ENCODE measurements around the gene PIP4P1. TPM values are rescaled to one million over a fixed set of nuclear protein-coding genes. Genes with fewer than 3 reads are reported as not detected.

Gene PIP4P1
- total and polyA plus RNA-seq, 9 donors, result 11.8 to 32.9 (median 25.2) TPM

- H3K27me3 ChIP-seq, result no peaks in the 10 kb centered on the region
- no peaks in the 10 kb centered on the region for H3K36me3 ChIP-seq
- no peak overlapping the region for H3K27ac ChIP-seq
- TF ChIP-seq POLR2A (IDR thresholded peaks at IDR 0.05) (no peak), CTCF (IDR thresholded peaks at IDR 0.05) (no peak), EP300 (IDR thresholded peaks at IDR 0.05) (no peak)
- no peaks in the 10 kb centered on the region for H3K9me3 ChIP-seq
- DNase-seq, result no peak
- intact Hi-C loops (cut with DNase I), result no loop called here
- H3K4me3 ChIP-seq, result no peak overlapping the region
- 72 to 78% (median 73%) methylated on average over 8 of the region's 8 CpGs for WGBS, 3 donors
- no peaks in the 10 kb centered on the region for H3K4me1 ChIP-seq (ENCODE audit: insufficient read depth)
Measured at GRCh38 chr14:20494935-20495766, 33.9 kb upstream of the PIP4P1 start.

DNA sequence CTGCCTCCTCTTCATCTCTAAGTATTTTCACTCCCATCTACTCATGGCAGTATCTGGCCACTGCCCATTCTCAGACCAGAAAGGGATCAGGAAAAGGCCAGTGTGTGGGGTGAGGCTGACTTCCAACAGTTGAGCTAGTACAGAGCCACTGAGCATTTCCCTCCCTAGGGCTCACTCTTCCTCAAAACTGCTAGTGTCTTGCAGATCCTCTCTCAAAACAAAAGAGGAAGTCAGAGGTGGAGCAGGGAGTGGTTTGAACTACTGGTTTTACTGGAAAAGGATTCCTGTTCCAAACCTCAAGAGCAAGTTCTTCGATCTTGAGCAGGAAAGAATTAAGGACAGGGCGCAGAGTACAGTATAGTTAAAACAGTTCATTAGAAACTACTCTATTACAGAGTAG, 32.4 kb upstream of the PIP4P1 start:
- Histone ChIP-seq H3K4me3 (no peak overlapping the region), H3K27ac (no peak overlapping the region), H3K27me3 (no peaks in the 10 kb centered on the region), H3K36me3 (no peaks in the 10 kb centered on the region), H3K4me1 (ENCODE audit: insufficient read depth) (no peaks in the 10 kb centered on the region), H3K9me3 (no peaks in the 10 kb centered on the region)
- DNase-seq, result no peak
- WGBS, 3 donors, result 39 to 90% (median 66%) methylated on average over 2 of the region's 2 CpGs
- intact Hi-C loops (cut with DNase I), result no loop called here
- TF ChIP-seq CTCF (IDR thresholded peaks at IDR 0.05) (no peak), POLR2A (IDR thresholded peaks at IDR 0.05) (no peak), EP300 (IDR thresholded peaks at IDR 0.05) (no peak)

DNA sequence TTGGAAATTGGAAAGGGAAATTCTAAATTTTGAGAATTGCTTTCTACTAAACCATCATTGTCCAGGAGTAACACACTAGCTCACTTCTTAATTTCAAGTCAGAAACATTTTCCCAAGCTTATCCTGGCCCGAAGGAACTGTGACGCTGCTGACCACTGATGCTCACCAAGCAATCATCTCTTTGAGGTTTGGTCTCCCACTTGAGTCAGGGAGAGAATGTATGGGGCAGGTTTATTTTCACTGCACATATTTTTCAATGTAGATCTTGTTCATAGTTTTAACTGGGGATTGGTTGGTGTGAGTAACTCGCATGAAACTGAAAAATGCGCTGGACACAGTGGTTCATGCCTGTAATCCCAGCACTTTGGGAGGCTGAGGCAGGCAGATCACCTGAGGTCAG, 31.3 kb upstream of the PIP4P1 start:
- no peak for TF ChIP-seq POLR2A (IDR thresholded peaks at IDR 0.05)
- TF ChIP-seq CTCF (IDR thresholded peaks at IDR 0.05), result no peak
- TF ChIP-seq EP300 (IDR thresholded peaks at IDR 0.05), result no peak
- 91 to 96% (median 94%) methylated on average over 4 of the region's 4 CpGs for WGBS, 3 donors

DNA sequence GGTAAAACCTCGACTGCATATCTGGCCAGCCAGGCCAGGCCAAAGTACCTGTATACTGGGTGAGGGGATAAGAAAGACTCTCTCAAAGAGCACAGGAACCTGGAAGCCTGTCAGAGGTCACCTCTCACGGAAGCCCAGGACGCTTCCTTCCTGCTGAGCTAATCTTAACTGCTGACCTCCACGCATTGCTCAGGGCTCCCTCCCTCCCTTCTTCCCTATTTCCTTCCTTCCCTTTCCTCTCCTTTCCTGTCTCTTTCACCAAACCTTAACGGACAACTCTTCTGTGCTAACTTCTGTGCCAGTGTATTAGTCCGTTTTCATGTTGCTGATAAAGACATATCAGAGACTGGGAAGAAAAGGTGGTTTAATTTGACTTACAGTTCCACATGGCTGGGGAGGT, 29.3 kb upstream of the PIP4P1 start:
- H3K4me3 ChIP-seq, result no peak overlapping the region
- no peaks in the 10 kb centered on the region for H3K9me3 ChIP-seq
- no peaks in the 10 kb centered on the region for H3K4me1 ChIP-seq (ENCODE audit: insufficient read depth)
- 35 to 52% (median 46%) methylated on average over 6 of the region's 6 CpGs for WGBS, 3 donors
- TF ChIP-seq POLR2A (IDR thresholded peaks at IDR 0.05) (no peak), EP300 (IDR thresholded peaks at IDR 0.05) (no peak), CTCF (IDR thresholded peaks at IDR 0.05) (no peak)
- no peak for DNase-seq
- no peaks in the 10 kb centered on the region for H3K27me3 ChIP-seq
- no peaks in the 10 kb centered on the region for H3K36me3 ChIP-seq
- no peak overlapping the region for H3K27ac ChIP-seq
- intact Hi-C loops (cut with DNase I), result no loop called here

More for the DNA sequence above, 31.3 kb upstream of the PIP4P1 start:
- intact Hi-C loops (cut with DNase I), result no loop called here
- Histone ChIP-seq H3K9me3 (no peaks in the 10 kb centered on the region), H3K27ac (no peak overlapping the region), H3K4me1 (ENCODE audit: insufficient read depth) (no peaks in the 10 kb centered on the region), H3K27me3 (no peaks in the 10 kb centered on the region), H3K4me3 (no peak overlapping the region), H3K36me3 (no peaks in the 10 kb centered on the region)
- no peak for DNase-seq

All from ovary (tissue), 9 donors.